ENCODE measurements around the gene MYBL2. TPM values are rescaled to one million over a fixed set of nuclear protein-coding genes. Genes with fewer than 3 reads are reported as not detected.
A peak's percentile ranks its signal among the peaks of the same experiment; 100 is the strongest.

The MYBL2 gene
- total RNA-seq, 2 donors from 2014 or later = 139 to 182 TPM

GRCh38 chr20:43655937-43656336 lies 11.0 kb upstream of the MYBL2 start:
- Histone ChIP-seq H3K9me3 (ENCODE audit: control insufficient read depth, low read length) (no peaks in the 10 kb centered on the region), H3K27me3 (ENCODE audit: control insufficient read depth, insufficient read depth, low read length, poor library complexity, severe bottlenecking) (no peaks in the 10 kb centered on the region), H3K27ac (ENCODE audit: low read depth, low read length) (no peak overlapping the region), H3K4me1 (ENCODE audit: control insufficient read depth, insufficient read depth, low read length) (no peaks in the 10 kb centered on the region), H3K36me3 (ENCODE audit: control insufficient read depth, insufficient read depth, low read length) (no peaks in the 10 kb centered on the region), H3K4me3 (ENCODE audit: low read length) (no peak overlapping the region), H3K9ac (ENCODE audit: extremely low read depth, low read length, poor library complexity, severe bottlenecking) (no peak overlapping the region)
- TF ChIP-seq CTCF (conservative IDR thresholded peaks at IDR 0.05) = no peak
- no peaks in the 10 kb centered on the region for H3K9me3 Mint-ChIP-seq
- no peaks in the 10 kb centered on the region for H3K27me3 Mint-ChIP-seq (ENCODE audit: insufficient read depth)
- peak overlapping the region; percentile 66 for H3K27ac Mint-ChIP-seq
- no peaks in the 10 kb centered on the region for H3K36me3 Mint-ChIP-seq (ENCODE audit: low read depth)
- peak; percentile 16 for DNase-seq
- H3K4me1 Mint-ChIP-seq = peaks cover 2% of the 10 kb centered on the region
- peak overlapping the region; percentile 92 for H3K4me3 Mint-ChIP-seq
- 93 to 94% methylated on average over 3 of the region's 3 CpGs for WGBS, 2 experiments (ENCODE audit: insufficient coverage in 1 of 2, insufficient read length in 1 of 2)

GRCh38 chr20:43658069-43658722 lies 8.7 kb upstream of the MYBL2 start:
- TF ChIP-seq CTCF (conservative IDR thresholded peaks at IDR 0.05) = peak; percentile 55
- peak; percentile 64 for DNase-seq
- no peak overlapping the region for H3K27ac ChIP-seq (ENCODE audit: low read depth, low read length)
- Mint-ChIP-seq H3K4me1 (peaks cover 2% of the 10 kb centered on the region), H3K27ac (peak overlapping the region; percentile 99), H3K4me3 (peak overlapping the region; percentile 92), H3K36me3 (ENCODE audit: low read depth) (no peaks in the 10 kb centered on the region), H3K27me3 (ENCODE audit: insufficient read depth) (peaks cover 14% of the 10 kb centered on the region), H3K9me3 (no peaks in the 10 kb centered on the region)
- H3K9ac ChIP-seq (ENCODE audit: extremely low read depth, low read length, poor library complexity, severe bottlenecking) = peak overlapping the region; percentile 88
- peaks cover 11% of the 10 kb centered on the region for H3K27me3 ChIP-seq (ENCODE audit: control insufficient read depth, insufficient read depth, low read length, poor library complexity, severe bottlenecking)
- 63 to 68% methylated on average over 5 to 11 of the region's 11 CpGs for WGBS, 2 experiments (ENCODE audit: insufficient coverage in 1 of 2, insufficient read length in 1 of 2)
- peak overlapping the region; percentile 96 for H3K4me3 ChIP-seq (ENCODE audit: low read length)
- H3K4me1 ChIP-seq (ENCODE audit: control insufficient read depth, insufficient read depth, low read length) = no peaks in the 10 kb centered on the region
- H3K9me3 ChIP-seq (ENCODE audit: control insufficient read depth, low read length) = no peaks in the 10 kb centered on the region
- H3K36me3 ChIP-seq (ENCODE audit: control insufficient read depth, insufficient read depth, low read length) = no peaks in the 10 kb centered on the region

- DNase-seq = peak; percentile 48
- Histone ChIP-seq H3K9ac (ENCODE audit: extremely low read depth, low read length, poor library complexity, severe bottlenecking) (no peak overlapping the region), H3K27me3 (ENCODE audit: control insufficient read depth, insufficient read depth, low read length, poor library complexity, severe bottlenecking) (peaks cover 16% of the 10 kb centered on the region), H3K36me3 (ENCODE audit: control insufficient read depth, insufficient read depth, low read length) (no peaks in the 10 kb centered on the region), H3K4me1 (ENCODE audit: control insufficient read depth, insufficient read depth, low read length) (no peaks in the 10 kb centered on the region), H3K4me3 (ENCODE audit: low read length) (no peak overlapping the region), H3K9me3 (ENCODE audit: control insufficient read depth, low read length) (no peaks in the 10 kb centered on the region), H3K27ac (ENCODE audit: low read depth, low read length) (no peak overlapping the region)
- Mint-ChIP-seq H3K27ac (no peak overlapping the region), H3K4me1 (peaks cover 2% of the 10 kb centered on the region), H3K27me3 (ENCODE audit: insufficient read depth) (peaks cover 18% of the 10 kb centered on the region), H3K9me3 (no peaks in the 10 kb centered on the region), H3K36me3 (ENCODE audit: low read depth) (no peaks in the 10 kb centered on the region), H3K4me3 (no peak overlapping the region)
- WGBS, 2 experiments (ENCODE audit: insufficient coverage in 1 of 2, insufficient read length in 1 of 2) = 87 to 93% methylated on average over 3 to 6 of the region's 6 CpGs
- peak; percentile 64 for TF ChIP-seq CTCF (conservative IDR thresholded peaks at IDR 0.05)
Measured at GRCh38 chr20:43658723-43659419, 8.0 kb upstream of the MYBL2 start.

Measured in endodermal cell (in vitro differentiated cells).